Neural cell (in vitro differentiated cells): ENCODE measurements around the gene IGFBPL1. TPM values are rescaled to one million over a fixed set of nuclear protein-coding genes. Genes with fewer than 3 reads are reported as not detected.
"Not testable (repeated sequence)": the region's sequence is repeated elsewhere in the genome, so short reads cannot be mapped to it uniquely, and the experiment has no call there.

ENCODE experiments used
- H2AFZ ChIP-seq: fragments of 200-600, 300-800 bp; sonication (generic), shearing (Covaris generic); 2 replicates; pipeline ENCODE4 v1.6.0; 2014; ENCODE audit warnings: low read depth, mild to moderate bottlenecking, antibody characterized with exemption, low read length, moderate library complexity
- H3F3A ChIP-seq: fragments of 200-600 bp; shearing (Covaris generic); 2 replicates; pipeline ENCODE4 v1.6.1; 2016; ENCODE audit warnings: mild to moderate bottlenecking, moderate library complexity, mixed read lengths, antibody characterized with exemption, low read length; ENCODE audit not compliant: insufficient read depth, poor library complexity, severe bottlenecking
- H3K27ac ChIP-seq: fragments of 200-600, 300-800 bp; sonication (generic), shearing (Covaris generic); 2 replicates; pipeline ENCODE4 v1.5.1; 2014; ENCODE audit warnings: mild to moderate bottlenecking, low read length, moderate library complexity
- H3K27me3 ChIP-seq: fragments of 300-800, 200-600 bp; sonication (generic), shearing (Covaris generic); 2 replicates; pipeline ENCODE4 v1.6.0; 2014; ENCODE audit warnings: mild to moderate bottlenecking, low read depth, low read length, moderate library complexity; ENCODE audit not compliant: insufficient read depth
- H3K36me3 ChIP-seq: fragments of 300-800, 200-600 bp; sonication (generic), shearing (Covaris generic); 2 replicates; pipeline ENCODE4 v1.5.1; 2014; ENCODE audit warnings: mild to moderate bottlenecking, antibody characterized with exemption, low read length, moderate library complexity; ENCODE audit not compliant: insufficient read depth
- H3K4me2 ChIP-seq: fragments of 300-800, 200-600 bp; sonication (generic), shearing (Covaris generic); 2 replicates; pipeline ENCODE4 v1.6.0; 2014; ENCODE audit warnings: mild to moderate bottlenecking, low read length
- H3K4me3 ChIP-seq: fragments of 300-800, 200-600 bp; sonication (generic), shearing (Covaris generic); 2 replicates; pipeline ENCODE4 v1.5.1; 2014; ENCODE audit warnings: mild to moderate bottlenecking, low read length, moderate library complexity
- H3K79me2 ChIP-seq: fragments of 200-600 bp; shearing (Covaris generic); replicated peaks from 2 replicates; pipeline ENCODE4 v1.6.0; 2014; ENCODE audit warnings: mild to moderate bottlenecking, low read length, moderate library complexity; ENCODE audit not compliant: insufficient read depth
- H3K9ac ChIP-seq: fragments of 300-800, 200-600 bp; sonication (generic), shearing (Covaris generic); 2 replicates; pipeline ENCODE4 v1.6.1; 2016; ENCODE audit warnings: mild to moderate bottlenecking, low read length, mixed read lengths
- H3K9me2 ChIP-seq: fragments of 200-600 bp; shearing (Covaris generic); 2 replicates; pipeline ENCODE4 v1.6.1; 2016; ENCODE audit warnings: mild to moderate bottlenecking, low read length, mixed read lengths; ENCODE audit not compliant: insufficient read depth
- H3K9me3 ChIP-seq: fragments of 200-600, 300-800 bp; sonication (generic), shearing (Covaris generic); 2 replicates; pipeline ENCODE4 v1.6.1; 2016; ENCODE audit warnings: mild to moderate bottlenecking, mixed run types, low read length, moderate library complexity, mixed read lengths
- H4K20me1 ChIP-seq: fragments of 200-600 bp; shearing (Covaris generic); 2 replicates; pipeline ENCODE4 v1.6.1; 2016; ENCODE audit warnings: mild to moderate bottlenecking, mixed run types; ENCODE audit not compliant: insufficient read depth
- EP300 ChIP-seq: fragments of 450-650 bp; conservative IDR thresholded peaks from 2 replicates; pipeline ENCODE4 v1.6.1; 2014; ENCODE audit warnings: antibody characterized with exemption, mild to moderate bottlenecking, moderate library complexity; ENCODE audit not compliant: poor library complexity, severe bottlenecking
- EZH2 ChIP-seq: fragments of 200-600, 300-800 bp; shearing (Covaris generic), sonication (generic); IDR thresholded peaks from 2 replicates; pipeline ENCODE4 v1.6.1; 2014; ENCODE audit warnings: antibody characterized with exemption, low read length, borderline replicate concordance, mild to moderate bottlenecking; ENCODE audit not compliant: insufficient read depth, poor library complexity, severe bottlenecking
- POLR2AphosphoS5 ChIP-seq: IDR thresholded peaks from 2 replicates; pipeline ENCODE4 v1.6.1; 2012
- RAD21 ChIP-seq: fragments of 450-650 bp; conservative IDR thresholded peaks from 2 replicates; pipeline ENCODE4 v1.6.1; 2014; ENCODE audit warnings: antibody characterized with exemption, mild to moderate bottlenecking, moderate library complexity
- SMC3 ChIP-seq: fragments of 450-650 bp; conservative IDR thresholded peaks from 2 replicates; pipeline ENCODE4 v1.6.1; 2014; ENCODE audit warnings: antibody characterized with exemption, mild to moderate bottlenecking, moderate library complexity; ENCODE audit not compliant: poor library complexity
- TAF1 ChIP-seq: IDR thresholded peaks from 2 replicates; pipeline ENCODE4 v1.6.1; 2012; ENCODE audit warnings: low read depth
- polyA plus RNA-seq: library from polyadenylated mRNA; depleted of rRNA; stranded (reverse); fragments of >200 nt; gene quantifications from 2 replicates; pipeline ENCODE4 v1.2.3, GENCODE V29; 2014
- TF ChIP-seq, protein P1 (sequence below): fragments of 450-650 bp; IDR thresholded peaks from 2 replicates; pipeline ENCODE4 v1.5.1; 2014; ENCODE audit warnings: antibody characterized with exemption, mild to moderate bottlenecking, moderate library complexity; ENCODE audit not compliant: poor library complexity, severe bottlenecking

Gene IGFBPL1
- polyA plus RNA-seq, 1 donor from 2014 or later = 372 TPM

DNA sequence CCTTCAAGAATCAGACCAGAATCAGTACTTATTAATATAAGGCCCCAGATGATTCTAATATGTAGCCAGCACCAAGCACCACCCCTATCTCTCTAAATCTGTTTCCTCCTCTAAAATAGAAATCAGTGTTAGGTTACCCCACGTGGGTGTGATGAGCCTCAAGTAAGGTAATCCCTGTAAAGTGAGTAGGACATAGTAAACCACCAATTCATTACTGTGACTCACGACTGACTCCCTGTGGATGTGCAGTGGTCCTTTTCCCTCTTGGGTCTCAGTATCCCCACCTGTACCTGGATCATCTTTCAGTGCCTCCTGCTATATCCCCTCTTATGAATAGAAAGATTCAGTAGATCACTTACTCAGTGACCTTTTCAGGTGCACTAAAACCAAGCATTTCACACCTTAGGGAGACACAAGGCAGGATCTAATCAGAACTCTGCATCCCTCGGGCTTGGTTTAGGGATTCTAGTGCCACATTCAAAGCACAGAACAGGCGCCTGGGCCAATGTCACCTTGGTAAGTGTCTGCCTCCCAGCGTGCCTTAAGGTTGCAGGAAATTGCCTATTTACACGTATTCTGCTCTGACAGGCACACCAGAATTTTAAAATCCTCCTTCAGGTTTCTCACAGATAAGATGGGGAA, 43.9 kb downstream of the IGFBPL1 start:
- Histone ChIP-seq H3K36me3 (no peaks in the 10 kb centered on the region), H2AFZ (peak overlapping the region; percentile 25), H3K9me3 (no peaks in the 10 kb centered on the region), H3F3A (no peaks in the 10 kb centered on the region), H4K20me1 (no peaks in the 10 kb centered on the region), H3K9ac (peak overlapping the region; percentile 32), H3K27me3 (no peaks in the 10 kb centered on the region), H3K9me2 (no peaks in the 10 kb centered on the region), H3K4me2 (no peak overlapping the region), H3K27ac (peak overlapping the region; percentile 43), H3K4me3 (no peak overlapping the region), H3K79me2 (no peaks in the 10 kb centered on the region)
- TF ChIP-seq, protein P1, sequence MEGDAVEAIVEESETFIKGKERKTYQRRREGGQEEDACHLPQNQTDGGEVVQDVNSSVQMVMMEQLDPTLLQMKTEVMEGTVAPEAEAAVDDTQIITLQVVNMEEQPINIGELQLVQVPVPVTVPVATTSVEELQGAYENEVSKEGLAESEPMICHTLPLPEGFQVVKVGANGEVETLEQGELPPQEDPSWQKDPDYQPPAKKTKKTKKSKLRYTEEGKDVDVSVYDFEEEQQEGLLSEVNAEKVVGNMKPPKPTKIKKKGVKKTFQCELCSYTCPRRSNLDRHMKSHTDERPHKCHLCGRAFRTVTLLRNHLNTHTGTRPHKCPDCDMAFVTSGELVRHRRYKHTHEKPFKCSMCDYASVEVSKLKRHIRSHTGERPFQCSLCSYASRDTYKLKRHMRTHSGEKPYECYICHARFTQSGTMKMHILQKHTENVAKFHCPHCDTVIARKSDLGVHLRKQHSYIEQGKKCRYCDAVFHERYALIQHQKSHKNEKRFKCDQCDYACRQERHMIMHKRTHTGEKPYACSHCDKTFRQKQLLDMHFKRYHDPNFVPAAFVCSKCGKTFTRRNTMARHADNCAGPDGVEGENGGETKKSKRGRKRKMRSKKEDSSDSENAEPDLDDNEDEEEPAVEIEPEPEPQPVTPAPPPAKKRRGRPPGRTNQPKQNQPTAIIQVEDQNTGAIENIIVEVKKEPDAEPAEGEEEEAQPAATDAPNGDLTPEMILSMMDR = peak; percentile 13
- TF ChIP-seq RAD21 (no peak), POLR2AphosphoS5 (no peak)

DNA sequence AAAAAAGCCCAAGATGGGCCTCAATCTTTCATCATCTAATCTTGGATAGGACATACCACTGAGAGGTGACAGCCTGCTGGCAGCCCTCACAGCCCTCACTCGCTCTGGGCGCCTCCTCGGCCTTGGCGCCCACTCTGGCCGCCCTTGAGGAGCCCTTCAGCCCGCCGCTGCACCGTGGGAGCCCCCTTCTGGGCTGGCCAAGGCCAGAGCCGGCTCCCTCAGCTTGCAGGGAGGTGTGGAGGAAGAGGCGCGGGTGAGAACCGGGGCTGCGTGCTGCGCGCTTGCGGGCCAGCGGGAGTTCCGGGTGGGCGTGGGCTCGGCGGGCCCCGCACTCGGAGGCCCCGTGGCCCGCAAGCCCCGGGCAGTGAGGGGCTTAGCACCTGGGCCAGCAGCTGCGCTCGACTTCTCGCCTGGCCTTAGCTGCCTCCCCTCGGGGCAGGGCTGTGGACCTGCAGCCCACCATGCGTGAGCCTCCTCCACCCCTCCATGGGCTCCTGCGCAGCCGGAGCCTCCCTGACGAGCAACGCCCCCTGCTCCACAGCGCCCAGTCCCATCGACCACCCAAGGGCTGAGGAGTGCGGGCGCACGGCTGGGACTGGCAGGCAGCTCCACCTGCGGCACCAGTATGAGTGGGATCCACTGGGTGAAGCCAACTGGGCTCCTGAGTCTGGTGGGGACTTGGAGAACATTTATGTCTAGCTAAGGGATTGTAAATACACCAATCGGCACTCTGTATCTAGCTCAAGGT, 46.7 kb downstream of the IGFBPL1 start:
- H3K4me2 ChIP-seq, H3K4me3 ChIP-seq, H3K9me2 ChIP-seq, H3K27me3 ChIP-seq, H3K9me3 ChIP-seq, H3K36me3 ChIP-seq, H2AFZ ChIP-seq, H3K27ac ChIP-seq, H3F3A ChIP-seq, H3K79me2 ChIP-seq, H4K20me1 ChIP-seq, H3K9ac ChIP-seq: not testable (repeated sequence)

DNA sequence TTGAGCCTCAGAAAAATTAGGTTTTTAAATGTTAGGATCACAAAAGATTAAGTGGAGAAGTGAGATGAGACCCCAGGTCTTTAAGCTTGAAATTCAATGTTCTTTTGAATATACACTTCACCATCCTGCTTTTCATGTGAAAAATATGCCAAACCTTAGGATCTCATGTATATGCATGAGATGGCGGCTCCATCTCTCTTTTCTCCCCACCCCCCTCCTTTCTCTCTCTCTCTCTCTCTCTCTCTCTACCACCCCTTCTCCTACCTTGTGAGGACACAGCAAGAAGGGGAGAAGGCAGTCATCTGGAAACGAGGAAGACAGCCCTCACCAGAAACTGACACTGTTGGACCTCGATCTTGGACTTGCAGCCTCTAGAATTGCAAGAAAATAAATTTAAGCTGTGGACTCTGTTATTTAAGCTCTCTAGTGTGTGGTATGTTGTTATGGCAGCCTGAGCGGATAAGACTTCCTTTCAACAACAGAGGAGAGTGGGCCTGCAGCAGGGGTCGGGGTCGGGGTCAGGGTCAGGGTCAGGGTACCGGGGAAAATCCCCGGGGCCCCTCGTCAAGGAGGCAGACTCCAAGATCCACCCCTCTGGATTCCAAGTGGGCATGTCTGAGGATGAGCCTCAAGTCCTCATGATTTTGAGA, 48.1 kb downstream of the IGFBPL1 start:
- H3K4me2 ChIP-seq = no peak overlapping the region
- no peak overlapping the region for H2AFZ ChIP-seq
- H3K79me2 ChIP-seq = no peaks in the 10 kb centered on the region
- no peak overlapping the region for H3K4me3 ChIP-seq
- H3K27me3 ChIP-seq = no peaks in the 10 kb centered on the region
- H3K9ac ChIP-seq = peak overlapping the region; percentile 17
- no peaks in the 10 kb centered on the region for H3K9me2 ChIP-seq
- no peaks in the 10 kb centered on the region for H3K9me3 ChIP-seq
- no peaks in the 10 kb centered on the region for H3K36me3 ChIP-seq
- H3K27ac ChIP-seq = peak overlapping the region; percentile 25
- H3F3A ChIP-seq = no peaks in the 10 kb centered on the region
- no peaks in the 10 kb centered on the region for H4K20me1 ChIP-seq
- TF ChIP-seq, protein P1 = no peak
- TF ChIP-seq TAF1 (no peak), SMC3 (no peak), RAD21 (no peak), POLR2AphosphoS5 (no peak), EP300 (no peak), EZH2 (no peak)
